ENCODE data around the gene ANKRD30B.
"Not testable (repeated sequence)": the region's sequence is repeated elsewhere in the genome, so short reads cannot be mapped to it uniquely, and the experiment has no call there.

Gene ANKRD30B

DNA sequence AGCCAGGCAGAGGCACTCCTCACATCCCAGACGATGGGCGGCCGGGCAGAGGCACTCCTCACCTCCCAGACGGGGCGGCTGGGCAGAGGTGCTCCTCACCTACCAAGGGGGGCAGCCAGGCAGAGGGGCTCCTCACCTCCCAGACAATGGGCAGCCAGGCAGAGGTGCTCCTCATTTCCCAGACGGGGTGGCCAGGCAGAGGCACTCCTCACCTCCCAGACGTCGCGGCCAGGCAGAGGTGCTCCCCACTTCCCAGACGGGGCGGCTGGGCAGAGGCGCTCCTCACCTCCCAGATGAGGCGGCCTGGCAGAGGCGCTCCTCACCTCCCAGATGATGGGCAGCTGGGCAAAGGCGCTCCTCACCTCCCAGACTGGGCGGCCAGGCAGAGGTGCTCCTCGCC, 107.7 kb downstream of the ANKRD30B start:
- FAIRE-seq; DNase-seq (ENCODE audit: low spot score): not testable (repeated sequence)

DNA sequence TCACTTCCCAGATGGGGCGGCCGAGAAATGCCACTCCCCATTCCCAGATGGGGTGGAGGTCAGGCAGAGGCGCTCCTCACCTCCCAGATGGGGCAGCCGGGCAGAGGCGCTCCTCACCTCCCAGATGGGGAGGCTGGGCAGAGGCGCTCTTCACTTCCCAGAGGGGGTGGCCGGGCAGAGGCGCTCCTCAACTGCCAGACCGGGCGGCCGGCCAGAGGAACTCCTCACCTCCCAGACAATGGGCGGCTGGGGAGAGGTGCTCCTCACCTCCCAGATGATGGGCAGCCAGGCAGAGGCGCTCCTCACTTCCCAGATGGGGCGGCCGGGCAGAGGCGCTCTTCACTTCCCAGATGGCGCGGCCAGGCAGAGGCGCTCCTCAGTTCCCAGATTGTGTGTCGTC, 108.3 kb downstream of the ANKRD30B start:
- not testable (repeated sequence) for FAIRE-seq; DNase-seq (ENCODE audit: low spot score)

DNA sequence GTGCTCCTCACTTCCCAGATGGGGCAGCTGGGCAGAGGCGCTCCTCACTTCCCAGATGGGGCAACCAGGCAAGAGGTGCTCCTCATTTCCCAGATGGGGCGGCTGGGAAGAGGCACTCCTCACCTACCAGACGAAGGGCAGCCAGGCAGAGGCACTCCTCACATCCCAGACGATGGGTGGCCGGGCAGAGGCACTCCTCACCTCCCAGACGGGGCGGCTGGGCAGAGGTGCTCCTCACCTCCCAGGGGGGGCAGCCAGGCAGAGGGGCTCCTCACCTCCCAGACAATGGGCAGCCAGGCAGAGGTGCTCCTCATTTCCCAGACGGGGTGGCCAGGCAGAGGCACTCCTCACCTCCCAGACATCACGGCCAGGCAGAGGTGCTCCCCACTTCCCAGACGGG, 110.5 kb downstream of the ANKRD30B start:
- FAIRE-seq = not testable (repeated sequence)

DNA sequence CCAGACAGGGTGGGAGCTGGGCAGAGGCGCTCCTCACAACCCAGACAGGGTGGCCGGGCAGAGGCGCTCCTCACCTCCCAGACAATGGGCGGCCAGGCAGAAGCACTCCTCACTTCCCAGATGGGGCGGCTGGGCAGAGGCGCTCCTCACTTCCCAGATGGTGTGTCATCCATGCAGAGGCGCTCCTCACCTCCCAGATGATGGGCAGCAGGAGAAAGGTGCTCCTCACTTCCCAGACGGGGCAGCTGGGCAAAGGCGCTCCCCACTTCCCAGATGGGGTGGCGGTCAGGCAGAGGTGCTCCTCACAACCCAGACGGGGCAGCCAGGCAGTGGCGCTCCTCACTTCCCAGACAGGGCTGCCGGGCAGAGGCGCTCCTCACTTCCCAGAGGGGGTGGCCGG, 112.0 kb downstream of the ANKRD30B start:
- DNase-seq (ENCODE audit: low spot score); FAIRE-seq: not testable (repeated sequence)

More for the DNA sequence above, 110.5 kb downstream of the ANKRD30B start:
- not testable (repeated sequence) for DNase-seq (ENCODE audit: low spot score)

DNA sequence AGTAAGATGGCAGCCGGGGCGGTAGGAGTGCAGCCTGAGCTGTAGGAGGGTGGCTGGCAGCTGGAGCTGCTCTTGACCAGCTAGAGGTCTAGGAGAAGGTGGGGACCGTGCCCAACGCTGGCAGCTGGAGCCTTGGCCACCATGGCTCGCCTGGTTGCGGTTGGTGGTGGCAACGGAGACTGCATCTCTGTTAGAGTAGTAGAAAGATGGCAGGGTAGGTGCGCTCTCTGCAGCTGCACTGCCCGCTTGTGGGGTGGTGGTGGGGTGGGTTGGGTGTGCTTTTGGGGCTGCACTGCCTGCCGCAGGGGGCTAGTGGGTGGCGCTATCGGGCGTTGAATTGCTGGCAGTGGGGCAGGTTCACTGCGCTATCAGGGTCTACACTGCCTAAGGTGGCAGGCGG, 118.5 kb downstream of the ANKRD30B start:
- DNase-seq (ENCODE audit: low spot score); FAIRE-seq: not testable (repeated sequence)

DNA sequence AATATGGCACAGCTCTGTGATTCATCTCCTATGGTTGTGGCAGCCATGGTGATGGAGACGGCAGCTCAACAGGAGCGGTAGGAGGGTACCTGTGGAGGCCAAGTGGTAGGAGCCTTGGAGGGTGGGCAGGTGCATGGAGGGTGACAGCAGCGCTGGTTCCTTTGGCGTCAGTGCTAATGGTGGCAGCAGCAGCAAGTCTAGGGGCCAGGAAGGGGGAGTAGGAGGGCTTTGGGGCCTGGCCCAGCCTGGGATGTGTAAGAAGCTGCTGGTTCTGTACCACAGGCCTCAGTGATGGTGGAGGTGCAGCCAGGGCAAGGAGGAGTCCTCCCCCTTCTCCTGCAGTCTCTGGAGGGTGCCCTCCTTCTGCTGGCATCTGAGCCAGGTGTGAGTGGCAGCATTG, 120.0 kb downstream of the ANKRD30B start:
- not testable (repeated sequence) for DNase-seq (ENCODE audit: low spot score); FAIRE-seq

DNA sequence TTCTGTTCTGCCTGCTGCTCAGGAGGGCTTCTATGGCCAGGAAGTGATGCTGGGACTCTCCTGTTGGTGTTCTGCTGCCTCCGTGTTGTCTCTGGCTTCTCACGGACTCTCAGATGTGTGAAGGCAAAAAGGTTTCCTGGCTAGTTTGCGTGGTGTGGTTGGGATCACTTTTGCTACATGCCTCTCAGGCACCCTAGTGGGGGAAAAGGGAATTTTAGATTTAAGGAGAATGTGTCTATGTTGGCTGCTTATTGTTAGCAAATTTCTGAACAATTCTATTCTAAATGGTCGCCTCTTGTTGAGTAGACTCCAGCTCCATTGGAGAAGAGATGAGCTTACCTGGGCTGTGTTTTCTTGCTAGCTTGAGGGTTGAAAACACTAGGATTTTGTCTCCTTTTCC, 120.9 kb downstream of the ANKRD30B start:
- not testable (repeated sequence) for DNase-seq (ENCODE audit: low spot score); FAIRE-seq

DNA sequence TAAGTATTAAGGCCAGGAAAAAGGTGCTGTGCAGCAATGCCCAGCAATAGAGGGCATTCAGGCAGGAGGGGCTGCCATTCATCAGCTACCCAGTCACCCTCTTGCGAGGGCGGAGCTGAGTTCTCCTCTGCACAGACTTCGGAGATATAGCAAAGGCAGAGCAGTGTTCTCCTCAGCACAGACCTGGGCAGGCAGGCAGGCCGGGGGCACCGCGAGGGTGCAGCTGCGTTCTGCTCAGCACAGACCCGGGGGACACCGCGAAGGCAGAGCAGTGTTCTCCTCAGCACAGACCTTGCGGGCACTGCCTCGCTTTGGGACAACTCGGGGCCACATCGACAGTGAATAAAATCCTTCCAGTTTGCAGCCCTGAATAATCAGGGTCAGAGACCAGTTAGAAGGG, 130.9 kb downstream of the ANKRD30B start:
- not testable (repeated sequence) for FAIRE-seq; DNase-seq (ENCODE audit: low spot score)

DNA sequence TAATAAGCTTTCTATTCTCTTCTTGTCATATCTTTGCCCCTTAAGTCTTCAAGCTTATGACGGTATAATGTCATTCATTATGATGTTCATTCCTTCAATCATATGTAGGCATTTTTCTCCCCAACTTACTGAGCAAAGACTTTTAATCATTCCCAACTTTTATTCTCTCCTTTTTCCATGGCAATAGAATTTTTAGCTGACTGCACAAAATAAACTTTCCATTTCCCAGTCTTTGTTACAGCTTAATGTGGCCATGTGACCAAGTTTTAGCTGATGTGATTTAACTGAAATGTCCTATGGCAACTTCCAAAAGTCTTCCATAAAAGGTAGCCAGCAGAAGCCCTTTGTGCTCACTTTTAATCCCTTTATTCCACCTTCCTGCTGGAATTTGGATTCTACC, 152.5 kb downstream of the ANKRD30B start:
- FAIRE-seq = no peak
- no peak for DNase-seq (ENCODE audit: low spot score)
